Ureter (tissue), 1 donor: Measurements from ENCODE around the gene CCL16. TPM values are rescaled to one million over a fixed set of nuclear protein-coding genes. Genes with fewer than 3 reads are reported as not detected.

ENCODE experiments used
- DNase-seq: peaks from one replicate; pipeline ENCODE4 v3.0.0-alpha.2; 2020; ENCODE audit warnings: low spot score
- total RNA-seq: library from RNA; stranded (reverse); gene quantifications from one replicate; pipeline ENCODE4 v1.2.4, GENCODE V29; 2023
- donor health status: DM: yes; HTN: yes; CAD: no.

Gene CCL16
- total RNA-seq, 1 donor from 2014 or later = 1.6 TPM

DNA sequence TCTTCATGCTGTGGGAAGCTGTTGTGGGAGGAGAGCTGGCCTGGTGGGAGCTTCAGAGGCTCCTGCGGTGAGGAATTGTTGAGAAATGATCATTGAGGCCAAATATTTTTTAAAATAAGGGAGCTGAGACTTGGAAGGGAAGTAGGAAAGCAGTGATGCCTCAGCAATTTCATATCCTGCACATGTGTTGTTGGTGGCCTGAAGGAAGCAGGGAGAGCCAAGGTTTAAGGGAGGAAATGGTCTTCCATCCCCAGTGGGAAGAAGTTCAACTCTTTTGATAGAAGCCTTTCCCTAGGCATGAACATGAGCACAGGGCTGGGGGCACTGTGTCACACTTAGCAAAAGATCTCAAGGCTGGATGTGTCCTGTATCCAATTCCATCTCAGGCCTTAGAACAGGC lies 5.3 kb upstream of the CCL16 start, which contains the start of gene CCL14:
Gene CCL14 (minus strand): TSS at position 87 of the 400 bp plus-strand sequence. CDS start 80 bp downstream, at position 7.
- no peak for DNase-seq

DNA sequence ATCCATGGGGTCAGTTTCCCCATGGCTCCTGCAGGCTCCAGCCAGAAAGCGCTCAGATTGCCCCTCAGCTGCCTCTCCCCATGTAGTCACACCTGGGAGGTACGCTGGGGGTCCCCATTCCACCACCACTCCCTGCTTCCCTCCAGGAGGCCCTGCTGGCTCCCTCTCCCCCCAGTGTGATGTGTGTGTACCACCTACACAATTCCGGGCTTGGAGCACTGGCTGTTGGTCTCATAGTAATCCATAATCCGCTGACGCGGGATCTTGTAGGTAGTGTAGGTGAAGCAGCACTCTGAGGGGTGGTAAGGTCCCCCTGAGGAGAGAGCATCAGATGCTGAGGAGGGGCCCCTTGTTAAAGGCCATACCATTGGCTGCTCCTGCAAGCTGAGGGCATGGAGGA lies 2.8 kb upstream of the CCL16 start:
- peak; percentile 41 for DNase-seq

DNA sequence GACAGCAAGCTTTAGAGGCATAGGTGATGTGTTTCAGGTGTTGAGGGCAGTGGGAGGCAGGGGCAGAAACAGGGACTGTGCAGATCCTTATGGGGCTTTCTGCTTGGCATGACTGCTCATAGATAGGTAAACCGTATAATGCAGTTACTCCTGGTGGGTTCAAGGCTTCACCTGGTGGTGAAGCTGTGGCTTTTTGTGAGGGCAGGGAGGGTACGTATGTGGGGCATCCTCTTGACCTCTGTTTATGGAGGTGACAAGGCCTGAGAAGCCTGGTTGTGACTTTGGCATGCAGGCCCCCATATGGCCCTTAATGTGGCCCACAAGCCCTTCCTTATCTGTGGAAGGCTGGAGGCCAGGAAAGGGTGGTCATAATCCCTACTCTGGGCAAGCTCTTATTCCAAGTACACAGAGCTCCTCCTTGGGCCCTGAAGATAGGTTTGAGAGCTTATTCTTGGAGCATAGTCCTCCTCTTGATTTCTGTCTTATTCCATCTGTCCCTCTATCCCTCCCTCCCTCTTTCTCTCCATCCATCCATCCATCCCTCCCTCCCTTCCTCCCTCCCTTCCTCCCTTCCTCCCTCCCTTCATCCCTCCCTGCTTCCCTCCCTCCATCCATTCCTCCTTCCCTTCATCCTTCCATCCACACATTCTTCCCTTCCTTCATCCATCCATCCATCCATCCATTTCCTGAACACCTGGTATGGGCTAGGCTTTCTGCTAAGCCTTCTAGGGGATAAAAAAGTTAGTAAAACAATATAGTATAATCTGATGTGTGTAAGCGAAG lies 1.3 kb upstream of the CCL16 start:
- DNase-seq = peak; percentile 8

DNA sequence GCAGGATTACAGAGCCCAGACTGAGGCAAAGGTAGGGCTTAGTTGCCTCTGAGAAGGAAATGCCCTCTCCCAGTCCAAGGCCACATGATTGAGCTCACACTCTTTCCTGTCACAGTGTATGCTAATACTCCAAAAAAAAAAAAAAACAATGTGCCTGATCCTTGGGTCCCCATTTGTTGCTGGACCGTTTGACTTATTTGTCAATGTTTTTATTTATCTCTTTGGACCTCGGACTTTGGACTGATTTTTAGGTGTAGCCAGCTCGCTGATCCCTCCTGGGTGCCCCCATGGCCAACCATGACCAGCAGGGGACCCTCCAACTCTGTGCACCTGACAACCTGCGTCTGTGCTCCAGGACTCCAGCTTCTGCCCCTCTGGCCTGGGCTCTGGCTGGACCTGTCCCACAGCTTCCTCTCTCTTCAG lies 622 bp upstream of the CCL16 start:
- DNase-seq = no peak

DNA sequence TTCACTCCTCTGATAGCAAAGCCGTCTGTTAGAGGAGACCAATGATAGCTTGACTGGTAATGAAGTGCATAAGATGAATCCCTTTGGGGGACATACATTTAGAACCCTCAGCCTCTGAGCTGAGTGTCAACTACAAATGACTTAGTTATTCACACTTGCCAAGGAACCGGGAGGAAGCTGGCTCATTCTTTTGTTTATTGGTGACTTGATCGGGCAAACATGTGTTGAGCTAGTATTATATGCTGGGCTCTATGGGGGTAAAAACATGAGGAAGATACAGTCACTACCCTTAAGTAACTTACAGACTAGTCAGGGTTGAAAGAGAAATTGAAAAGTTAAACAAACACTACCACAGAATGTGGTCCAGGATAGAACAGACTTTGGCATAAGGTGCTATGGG lies 3.0 kb downstream of the CCL16 start:
- DNase-seq = no peak

DNA sequence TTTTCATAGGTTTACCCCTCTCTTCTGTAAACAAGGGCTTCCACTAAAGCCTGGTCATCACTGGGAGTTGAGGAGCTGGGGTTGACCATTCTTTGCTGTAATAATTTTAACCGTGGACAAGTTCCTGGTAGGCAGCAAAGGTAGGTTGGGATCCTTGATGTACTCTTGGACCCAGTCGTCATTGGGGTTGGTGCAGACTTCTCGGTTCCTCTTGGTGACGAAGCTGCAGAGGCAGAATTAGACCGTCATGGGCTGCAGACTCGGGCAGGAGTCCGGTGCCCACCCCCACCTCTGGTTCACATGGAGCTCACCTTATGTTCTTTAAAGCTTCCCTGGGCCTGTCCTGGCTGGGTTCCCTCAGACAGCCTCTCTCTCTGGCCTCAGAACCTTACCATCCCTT lies 3.8 kb downstream of the CCL16 start:
- DNase-seq = no peak

DNA sequence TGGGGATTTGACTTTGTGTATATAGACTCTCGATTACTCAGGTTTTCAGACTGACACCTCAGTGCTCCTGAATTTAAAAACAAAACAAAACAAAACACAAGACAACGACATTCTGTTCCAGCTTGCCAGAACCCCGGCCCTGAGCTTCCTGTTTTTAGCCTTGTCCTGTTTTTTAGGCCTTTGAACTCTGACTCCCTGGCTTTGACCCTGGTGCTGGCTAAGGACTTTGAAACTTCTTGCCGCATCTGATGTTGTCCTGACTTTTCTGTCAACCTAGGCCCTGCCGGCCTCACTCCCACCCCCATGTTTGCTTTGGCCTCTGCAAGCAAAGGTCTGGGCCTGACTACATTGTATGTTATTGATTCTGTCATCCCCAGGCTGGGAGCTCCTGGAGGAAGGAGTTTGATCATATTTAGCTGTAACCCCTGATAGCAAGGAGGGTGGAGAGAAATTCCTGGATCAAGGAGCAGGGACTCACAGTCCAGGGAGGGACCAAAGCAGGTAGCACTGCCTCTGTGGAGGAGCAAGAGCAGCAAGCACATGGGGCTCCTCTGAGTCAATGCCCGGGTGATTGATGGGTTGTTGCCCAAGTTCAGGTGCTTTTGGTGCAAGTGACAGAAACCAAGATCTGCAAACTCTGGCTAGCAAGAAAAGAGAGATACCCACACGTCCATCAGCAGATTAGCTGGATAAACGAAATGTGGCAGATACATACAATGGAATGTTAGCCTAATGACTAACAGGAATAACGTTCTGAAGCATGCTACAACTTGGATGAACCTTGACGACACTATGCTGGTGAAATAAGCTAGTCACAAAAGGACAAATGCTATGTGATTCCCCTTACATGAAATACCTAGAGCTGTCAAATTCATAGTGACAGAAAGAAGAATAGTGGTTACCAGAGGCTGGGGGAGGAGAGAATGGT lies 7.7 kb downstream of the CCL16 start:
- DNase-seq = peak; percentile 48

DNA sequence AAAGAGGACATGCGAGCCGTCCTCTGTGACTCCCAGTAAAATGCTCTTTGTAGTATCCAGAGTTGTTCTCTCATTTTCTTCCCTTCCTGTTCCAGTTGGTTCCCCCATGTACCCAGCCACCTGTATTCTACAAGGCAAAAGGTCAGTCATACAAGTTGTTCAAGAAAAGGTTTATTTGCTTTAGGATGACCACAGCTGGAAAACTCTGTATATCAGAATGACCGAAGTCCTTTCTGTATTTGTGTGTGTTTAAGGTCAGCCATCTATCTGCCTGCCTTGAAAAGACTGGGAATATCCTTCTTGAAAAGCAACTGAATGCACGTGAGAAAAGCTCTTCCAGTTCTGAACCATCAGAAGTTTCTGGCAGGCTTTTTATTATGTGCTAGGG lies 8.4 kb downstream of the CCL16 start:
- DNase-seq = peak; percentile 17

DNA sequence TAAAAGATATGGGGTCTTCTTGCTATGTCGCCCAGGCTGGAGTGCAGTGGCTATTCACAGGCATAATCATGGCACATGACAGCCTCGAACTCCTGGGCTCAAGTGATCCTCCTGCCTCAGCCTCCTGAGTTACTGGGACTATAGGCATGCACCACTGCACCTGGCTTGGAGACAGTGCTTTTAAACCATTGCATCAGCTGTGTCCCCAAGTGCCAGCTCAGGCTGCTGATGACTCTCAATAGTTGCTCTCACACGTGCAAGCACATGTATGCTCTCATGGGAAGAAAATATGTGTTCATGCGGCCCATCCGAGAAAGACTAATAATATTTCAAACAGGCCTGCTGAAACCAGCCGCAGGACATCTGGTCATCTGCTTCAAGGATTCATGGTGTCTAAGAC lies 8.8 kb downstream of the CCL16 start:
- DNase-seq = peak; percentile 20

DNA sequence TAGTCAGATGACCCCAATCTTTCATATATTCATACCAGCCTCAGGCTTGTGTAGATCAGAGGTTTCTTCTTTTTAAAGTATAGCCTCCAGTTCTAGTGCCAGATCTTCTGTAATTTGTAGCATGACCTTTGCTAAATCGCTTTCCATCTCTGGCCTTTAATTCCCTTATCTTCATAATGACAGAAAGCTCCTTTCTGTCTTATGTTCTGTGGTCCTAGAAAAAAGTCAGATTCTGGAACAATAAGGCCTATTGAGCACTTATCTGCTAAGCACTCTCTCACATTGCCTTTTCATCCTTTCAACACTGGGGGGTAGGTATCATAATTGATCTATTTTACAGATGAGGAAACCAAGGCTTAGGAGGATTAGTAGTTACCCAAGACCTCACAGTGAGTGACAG lies 9.2 kb downstream of the CCL16 start:
- no peak for DNase-seq

DNA sequence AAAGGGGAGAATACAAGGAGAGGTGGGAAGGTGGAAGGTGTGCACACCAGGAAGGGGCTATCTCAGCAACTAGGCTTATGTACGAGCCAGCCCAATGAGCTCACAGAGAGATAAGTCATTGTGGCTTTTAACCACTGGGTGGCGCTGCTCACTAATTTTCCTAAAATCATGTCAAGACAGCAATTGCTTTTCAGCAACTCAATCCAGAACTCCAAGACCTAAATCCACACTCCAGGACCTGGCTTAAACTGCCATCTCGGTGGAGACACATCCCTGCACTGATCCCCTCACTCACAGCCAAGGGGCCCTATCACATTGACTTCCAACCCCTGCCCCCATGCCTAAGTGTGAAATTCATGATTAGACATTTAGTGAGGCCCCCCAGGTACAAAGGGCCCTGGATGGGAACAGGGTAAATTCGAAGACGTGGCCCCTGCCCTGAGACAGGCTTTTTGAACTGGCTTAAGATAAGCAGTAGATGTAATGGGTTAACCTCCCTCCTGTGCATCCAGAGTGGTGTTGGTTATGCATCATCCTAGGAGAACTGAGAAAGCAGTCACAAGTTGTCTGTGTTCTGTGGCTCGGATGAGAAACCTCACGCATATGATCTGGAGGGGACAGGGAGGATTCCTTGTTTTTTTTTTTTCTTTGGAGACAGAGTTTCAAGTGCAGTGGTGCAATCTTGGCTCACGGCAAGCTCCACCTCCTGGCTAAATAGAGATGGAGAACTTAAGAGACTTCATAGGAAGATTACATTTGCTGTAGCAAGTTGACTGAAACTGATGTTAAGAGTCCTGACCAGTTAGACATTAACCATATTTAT lies 11.5 kb downstream of the CCL16 start:
- peak; percentile 87 for DNase-seq

DNA sequence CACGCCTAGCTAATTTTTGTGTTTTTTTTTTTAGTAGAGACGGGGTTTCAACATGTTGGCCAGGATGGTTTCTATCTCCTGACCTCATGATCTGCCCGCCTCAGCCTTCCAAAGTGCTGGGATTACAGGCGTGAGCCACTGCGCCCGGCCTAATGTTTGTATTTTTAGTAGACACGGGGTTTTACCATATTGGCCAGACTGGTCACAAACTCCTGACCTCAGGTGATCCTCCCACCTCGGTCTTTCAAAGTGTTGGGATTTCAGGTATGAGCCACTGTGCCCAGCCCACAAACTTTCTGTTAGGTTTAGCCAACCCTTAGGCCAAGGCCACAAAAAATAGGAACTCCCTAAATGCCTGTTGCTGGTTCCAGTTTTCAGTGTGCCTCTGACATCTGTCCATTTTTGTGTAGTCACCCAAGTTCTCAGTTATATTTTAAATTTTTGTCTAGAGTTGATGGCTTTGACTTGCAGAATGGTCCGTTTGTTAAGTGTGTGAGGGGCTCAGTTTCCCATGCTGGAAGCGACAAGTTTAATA lies 12.7 kb downstream of the CCL16 start:
- DNase-seq = peak; percentile 10

DNA sequence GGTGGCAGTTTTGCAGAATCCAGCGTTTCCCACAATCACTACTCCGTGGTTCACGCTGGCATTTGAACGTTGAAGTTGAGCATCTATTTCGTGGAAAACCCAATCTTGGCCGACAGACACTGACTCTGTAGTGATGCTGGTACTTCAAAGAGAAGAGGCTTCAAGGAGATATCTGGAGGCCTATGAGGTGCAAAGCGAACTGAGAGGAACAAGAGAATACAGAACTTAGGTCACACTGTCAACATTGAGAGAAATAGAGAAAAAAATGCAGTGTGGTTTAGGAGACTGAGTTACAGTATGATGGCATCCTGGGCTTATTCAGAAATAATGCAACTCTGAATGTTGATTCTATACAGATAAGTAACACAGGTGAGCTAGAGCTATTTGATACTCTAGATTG lies 16.0 kb downstream of the CCL16 start:
- DNase-seq = no peak

DNA sequence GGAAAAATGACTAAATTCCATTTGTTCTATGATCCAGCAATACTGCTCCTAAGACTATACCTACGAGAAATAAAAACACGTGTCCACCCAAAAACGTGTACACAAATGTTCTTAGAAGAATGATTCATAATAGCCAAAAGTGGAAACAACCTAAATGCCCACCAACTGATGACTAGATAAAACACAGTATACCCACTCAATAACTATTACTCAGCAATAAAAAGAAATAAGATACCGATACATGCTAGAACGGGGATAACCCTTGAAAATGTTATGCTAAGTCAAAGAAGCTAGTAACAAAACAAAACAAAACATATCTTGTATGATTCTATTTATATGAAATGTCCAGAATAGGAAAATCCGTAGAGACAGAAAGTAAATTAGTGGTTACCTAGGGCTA lies 17.6 kb downstream of the CCL16 start:
- DNase-seq = no peak

DNA sequence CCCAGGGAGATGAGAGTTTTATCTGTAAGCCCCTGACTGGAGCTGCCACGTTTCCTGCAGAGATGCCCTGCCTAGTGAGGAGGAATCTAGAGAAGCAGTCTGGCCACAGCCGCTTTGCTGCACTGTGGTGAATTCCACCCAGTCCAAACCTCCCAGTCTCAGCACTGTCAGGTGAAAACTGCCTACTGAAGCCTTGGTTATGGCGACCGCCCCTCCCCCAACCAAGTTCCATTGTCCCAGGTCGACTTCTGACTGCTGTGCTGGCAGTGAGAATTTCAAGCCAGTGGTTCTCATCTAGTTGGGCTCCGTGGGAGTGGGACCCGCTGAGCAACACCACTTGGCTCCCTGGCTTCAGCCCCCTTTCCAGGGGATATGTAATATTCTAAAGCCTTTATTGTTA lies 27.6 kb downstream of the CCL16 start:
- no peak for DNase-seq

DNA sequence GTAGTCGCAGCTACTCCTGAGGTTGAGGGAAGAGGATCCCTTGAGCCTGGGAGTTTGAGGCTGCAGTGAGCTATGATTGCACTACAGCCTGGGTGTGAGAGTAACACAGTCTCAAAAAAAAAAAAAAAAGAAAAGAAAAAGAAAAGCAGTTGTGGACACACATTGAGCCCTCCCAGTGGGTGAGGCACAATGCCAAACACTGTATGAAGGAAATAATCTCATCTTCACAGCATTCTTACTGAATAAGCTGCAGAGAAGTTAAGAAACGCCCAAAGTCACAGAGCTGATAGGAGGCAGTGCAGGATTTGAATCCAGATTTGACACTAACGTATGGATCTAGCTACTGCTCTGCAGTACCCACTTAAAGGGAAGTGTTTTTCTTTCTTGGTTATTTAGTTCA lies 31.9 kb downstream of the CCL16 start:
- no peak for DNase-seq

DNA sequence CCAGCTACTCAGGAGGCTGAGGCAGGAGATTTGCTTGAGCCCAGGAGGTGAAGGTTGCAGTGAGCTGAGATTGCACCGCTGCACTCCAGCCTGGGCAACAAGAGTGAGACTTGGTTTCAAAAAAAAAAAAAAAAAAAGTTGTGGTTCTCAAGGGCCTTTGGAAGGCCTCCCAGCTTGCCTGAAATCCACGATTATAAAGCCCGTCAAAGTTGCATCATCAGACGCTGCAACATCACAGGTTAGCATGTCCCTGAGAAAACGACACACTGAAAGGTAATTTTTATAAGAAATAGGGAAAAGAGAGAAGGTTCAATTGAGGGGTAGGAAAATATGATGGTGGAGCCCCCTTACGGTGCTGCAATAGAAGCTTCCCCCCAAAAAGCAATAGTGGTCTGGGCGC lies 33.2 kb downstream of the CCL16 start:
- no peak for DNase-seq

DNA sequence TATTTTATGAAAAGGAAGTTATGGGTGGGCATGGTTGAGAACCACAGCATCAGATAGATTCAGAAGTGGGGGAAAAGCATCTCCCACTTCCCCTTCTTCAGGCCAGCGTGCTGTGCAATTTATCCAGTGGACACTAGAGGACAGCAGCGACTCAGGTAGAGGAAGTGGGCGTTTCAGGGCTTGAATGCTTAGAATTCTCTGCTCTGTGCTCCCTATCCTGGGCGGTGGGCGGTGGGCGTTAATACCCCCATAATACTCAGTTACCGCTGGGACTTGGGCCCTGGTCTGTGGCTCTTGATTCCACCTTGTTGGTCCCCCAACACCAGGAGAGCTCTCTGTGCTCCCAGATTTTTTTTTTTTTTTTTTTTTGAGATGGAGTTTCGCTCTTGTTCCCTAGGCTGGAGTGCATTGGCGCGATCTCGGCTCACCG lies 34.1 kb downstream of the CCL16 start:
- DNase-seq = peak; percentile 59

DNA sequence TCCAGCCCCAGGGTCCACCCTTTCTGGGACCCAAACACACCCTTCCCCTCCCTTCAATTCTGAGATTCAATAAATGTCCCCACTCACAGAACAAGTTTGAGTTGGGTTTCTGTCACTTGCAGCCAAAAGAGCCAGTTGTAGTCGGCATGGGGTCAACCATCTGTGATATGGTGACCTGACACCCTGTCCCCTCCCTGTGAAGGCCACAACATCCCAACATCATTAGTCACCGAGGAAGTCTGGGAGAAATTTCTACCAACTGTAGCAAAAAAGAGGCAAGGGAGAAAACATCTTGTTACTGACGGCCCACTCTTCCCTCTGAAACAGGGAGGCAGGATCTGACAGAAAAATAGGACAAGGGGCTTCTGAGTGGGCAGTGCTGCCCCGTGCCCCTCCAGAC lies 37.1 kb downstream of the CCL16 start:
- no peak for DNase-seq

DNA sequence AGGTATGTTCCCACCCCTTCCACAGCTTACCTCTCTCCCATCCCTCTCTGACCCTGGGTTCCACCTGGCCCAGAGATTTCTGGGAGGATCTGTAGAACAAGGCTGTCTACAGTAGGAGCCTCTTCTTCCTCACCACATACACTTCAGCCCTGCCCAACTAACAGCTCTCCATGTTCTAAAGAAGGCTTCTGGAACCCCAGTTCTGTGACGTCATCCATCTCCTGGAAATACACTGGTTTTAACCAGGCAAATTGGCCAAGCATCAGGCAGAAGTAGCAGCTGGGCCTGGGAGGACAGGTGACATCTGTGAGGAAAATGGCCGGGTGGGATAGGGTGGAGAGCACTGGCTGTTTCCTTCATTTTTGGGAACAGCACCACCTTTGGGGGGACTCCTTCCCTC lies 37.8 kb downstream of the CCL16 start, which contains the start of gene LYZL6:
Gene LYZL6 (minus strand): TSS at position 177 of the 400 bp plus-strand sequence. CDS start 4,357 bp downstream, outside the sequence.
- DNase-seq = no peak

DNA sequence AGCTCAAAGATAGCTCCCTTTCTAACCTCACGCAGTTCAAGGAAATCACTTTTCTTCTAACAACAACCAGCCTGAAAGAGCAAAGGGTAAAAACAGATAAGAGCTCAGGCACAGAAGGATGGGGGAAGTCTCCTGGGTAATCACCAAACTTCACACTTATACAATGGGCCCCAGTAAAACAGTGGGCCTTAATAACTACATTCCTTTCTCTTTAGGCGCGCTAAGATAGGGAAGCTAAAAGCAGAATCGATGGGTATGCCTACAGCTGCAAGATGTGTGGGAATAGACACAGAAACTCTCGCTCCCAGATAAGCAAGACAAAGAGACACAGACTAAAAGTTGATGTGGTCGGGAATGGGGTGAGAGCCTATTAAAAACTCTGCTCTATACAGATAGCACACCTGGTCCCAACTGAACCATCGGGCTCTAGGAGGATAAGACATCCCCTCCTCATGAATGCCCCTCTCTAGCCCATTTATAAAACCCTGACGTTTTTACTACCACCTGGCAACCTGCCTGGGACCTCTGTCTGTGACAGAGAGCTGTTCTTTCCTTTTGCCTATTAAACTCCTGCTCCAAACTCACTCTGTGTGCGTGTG lies 38.6 kb downstream of the CCL16 start:
- no peak for DNase-seq
